ENCODE data around the gene HMCN2.
A peak's percentile ranks its signal among the peaks of the same experiment; 100 is the strongest.
"Not testable (repeated sequence)": the region's sequence is repeated elsewhere in the genome, so short reads cannot be mapped to it uniquely, and the experiment has no call there.

The HMCN2 gene

DNA sequence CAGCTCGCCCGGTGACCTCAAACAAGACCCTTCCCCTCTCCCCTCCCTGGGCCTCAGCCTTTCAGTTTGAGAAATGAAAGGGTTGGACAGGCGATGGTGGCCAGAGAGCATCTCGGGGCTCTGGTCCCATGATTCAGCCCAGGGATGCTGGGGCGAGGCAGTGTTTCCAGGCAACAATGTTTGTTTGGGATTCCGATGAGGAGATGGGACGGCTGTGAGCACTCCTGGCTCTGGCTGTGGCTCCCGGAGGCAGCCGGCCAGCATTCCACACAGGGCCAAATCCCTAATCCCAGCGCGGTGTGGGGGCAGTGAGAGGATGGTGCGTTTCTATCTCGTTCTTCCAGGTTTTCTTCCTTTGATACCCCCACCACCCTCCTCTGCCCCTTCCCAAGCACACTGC, 66.0 kb downstream of the HMCN2 start:
- no peak for DNase-seq

- no peak for DNase-seq
Observed at GRCh38 chr9:130332384-130332926, 66.9 kb downstream of the HMCN2 start.

GRCh38 chr9:130333041-130333711, 67.6 kb downstream of the HMCN2 start:
- no peak for DNase-seq

DNA sequence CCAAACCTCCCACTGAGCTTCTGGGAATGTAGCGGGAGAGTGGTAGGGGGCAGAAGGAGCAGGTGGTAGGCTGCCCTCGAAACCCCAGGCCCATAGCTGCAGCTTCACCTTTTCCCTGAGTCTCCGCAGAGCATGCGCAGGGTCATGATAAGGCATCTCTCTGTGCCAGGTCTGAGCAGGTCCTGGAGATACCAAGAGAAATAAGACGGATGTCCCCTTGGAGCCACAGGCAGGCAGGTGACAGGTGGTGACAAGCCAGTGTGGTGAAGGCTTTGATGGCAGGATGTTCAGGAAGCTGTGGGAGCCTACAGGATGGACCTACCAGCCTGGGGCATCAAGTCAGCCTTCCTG, 68.1 kb downstream of the HMCN2 start:
- DNase-seq, result no peak

DNA sequence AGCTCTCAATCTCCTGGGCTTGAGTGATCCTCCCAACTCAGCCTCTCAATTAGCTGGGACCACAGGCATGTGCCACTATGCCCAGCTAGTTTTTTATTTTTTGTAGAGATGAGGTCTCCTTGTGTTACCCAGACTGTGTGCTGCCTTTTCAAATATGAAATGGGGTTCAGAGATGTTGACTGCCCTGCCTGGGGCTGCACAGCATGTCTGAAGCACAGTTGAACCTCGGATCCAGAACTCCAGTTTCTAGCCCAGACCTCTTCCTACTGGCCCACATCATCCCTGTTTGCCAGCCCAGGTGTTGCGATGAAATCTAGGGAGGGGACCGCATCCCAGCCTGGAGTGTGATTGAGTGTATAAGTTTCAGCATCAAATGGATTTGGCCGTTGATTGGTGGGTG, 69.4 kb downstream of the HMCN2 start:
- no peak for DNase-seq

DNA sequence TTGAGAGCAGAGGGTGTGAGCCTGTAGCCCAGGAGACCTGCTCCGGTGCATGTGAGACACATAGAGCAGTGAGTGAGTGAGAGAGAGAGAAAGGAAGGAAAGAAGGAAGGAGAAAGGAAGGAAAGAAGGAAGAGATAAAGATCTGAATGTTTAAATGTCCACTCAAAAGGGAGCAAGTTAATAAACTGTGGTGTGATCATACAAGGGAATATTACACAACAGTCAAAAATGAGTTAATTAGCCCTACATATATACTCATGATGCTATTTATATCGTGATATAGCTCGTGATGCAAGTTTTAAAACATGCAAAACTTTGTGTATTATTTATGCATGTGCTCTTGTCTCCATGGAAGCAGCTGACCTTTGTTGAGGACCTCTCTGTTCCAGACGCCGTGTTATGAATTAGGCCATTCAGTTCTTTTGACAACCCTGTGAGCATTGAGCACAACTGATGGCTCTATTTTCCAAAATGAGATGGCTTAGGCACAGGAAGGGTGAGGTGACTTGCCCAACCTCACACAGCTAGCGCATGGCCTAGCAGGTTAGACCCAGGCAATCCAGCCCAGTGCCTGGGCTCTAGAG, 70.6 kb downstream of the HMCN2 start:
- no peak for DNase-seq

DNA sequence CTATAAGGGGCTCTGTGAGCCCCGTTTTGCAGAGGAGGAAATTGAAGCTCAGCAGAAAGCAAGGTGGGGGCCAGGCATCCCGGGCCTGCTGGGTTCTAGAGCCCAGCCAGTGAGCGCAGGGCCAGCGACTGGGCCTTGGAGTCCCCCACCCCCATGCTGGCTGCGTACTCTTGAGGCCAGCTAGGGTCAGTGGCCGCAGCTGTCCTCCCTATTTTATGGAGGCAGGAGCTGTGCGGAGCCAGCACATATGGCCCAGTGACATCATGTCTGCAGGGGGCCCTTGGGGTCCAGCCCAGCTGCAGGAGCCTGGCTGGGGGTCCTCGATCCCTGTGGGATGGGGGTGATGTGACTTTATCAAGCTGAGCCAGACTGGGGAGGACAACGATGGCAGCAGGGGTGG, 71.3 kb downstream of the HMCN2 start:
- no peak for DNase-seq

GRCh38 chr9:130337318-130337717, 71.8 kb downstream of the HMCN2 start:
- DNase-seq, result no peak

DNA sequence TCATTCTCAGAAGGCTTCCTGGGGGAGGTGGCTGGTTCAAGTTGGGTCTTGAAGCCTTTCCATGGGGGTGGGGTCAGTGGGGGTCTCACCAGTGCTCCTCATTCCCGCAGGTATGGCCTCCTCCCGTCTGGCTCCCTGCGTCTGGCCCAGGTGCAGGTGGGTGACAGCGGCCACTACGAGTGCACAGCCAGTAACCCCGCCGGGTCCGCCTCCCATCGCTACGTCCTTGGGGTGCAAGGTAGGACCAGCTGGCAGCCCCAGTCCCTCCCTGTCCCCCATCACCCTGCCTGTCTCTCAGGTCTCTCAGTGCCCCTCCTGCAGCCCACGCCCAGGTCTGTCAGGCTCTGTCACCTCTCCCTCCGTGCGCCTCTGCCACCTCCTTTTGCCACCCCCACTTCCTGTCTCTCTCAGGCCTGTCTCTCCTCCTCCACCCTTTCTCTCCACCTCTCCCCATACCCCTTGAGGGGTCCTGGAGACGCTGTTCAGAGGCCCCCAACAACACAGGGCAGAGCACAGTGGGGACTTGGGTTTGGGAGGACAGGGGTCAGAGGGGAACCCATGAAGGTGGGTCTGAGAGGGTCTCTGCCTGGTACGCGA, 72.3 kb downstream of the HMCN2 start:
- DNase-seq, result no peak

GRCh38 chr9:130338891-130339290, 73.3 kb downstream of the HMCN2 start:
- not testable (repeated sequence) for DNase-seq

- no peak for DNase-seq
Observed at GRCh38 chr9:130339306-130339705, 73.7 kb downstream of the HMCN2 start.

- DNase-seq, result no peak
Observed at GRCh38 chr9:130340011-130340410, 74.5 kb downstream of the HMCN2 start.

DNA sequence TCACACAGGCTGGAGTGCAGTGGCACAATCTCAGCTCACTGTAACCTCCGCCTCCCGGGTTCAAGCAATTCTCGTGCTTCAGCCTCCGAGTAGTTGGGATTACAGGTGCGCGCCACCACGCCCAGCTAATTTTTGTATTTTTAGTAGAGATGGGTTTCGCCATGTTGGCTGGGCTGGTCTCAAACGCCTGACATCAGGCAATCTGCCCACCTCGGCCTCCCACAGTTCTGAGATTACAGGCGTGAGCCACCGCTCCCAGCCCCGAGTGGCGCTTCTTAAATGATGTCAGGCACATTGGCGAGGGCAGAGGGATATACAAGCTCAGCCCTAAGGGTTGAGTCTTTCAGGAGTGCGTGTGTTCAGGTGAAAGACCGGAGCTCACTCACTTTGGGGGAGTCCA, 75.0 kb downstream of the HMCN2 start:
- DNase-seq, result not testable (repeated sequence)

DNA sequence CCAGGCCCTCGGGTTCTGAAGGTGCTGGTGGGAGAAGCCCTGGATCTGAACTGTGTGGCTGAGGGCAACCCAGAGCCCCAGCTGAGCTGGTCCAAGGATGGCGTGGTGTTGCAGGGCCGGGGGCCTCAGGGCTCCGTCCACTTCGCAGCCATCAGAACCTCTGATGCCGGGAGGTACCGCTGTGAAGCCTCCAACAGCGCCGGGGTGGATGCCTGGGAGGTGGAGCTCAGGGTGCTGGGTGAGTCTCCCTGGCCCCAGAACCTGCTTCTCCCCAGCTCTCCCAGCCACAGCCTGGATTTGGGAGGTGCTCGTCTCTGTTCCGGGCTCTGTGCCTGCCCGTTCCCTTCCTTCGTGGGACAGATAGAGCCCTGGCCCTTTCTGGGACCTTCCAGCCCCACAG, 75.6 kb downstream of the HMCN2 start:
- DNase-seq, result no peak

DNA sequence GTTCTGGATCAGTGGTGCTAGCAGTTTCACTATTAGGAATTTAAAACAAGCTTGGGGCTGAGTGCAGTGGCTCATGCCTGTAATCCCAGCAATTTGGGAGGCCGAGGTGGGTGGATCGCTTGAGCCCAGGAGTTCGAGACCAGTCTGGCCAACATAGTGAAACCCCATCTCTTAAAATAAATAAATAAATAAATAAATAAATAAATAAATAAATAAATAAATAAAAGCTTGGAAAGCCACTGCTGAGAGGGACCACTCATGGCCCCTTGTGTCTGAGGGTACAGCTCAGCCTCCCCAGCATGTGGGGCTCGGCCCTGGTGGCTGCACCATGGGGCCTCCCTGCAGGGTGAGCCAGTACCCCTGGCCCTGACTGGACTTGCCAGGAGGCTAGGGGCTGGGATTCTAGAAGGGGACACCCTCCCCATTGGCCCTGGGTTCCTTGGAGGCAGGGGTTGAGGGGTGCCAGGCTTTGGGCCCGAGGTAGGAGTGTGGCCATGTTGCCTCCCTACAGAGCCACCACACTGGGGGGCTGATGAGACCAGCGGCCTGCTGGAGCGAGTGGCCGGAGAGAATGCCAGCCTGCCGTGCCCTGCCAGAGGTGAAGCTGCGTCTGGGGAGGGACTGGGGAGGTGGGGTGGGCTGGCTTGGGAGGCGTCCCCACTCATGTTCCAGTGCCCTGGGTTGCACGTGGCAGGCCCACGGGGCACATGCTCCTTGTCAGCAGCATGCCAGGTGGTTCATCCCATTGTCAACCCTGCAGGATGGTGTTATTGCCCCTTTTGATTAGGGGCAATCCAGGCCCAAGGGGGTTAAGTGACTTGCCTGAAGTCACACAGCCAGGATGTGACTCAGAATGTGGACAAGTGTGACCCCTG, 76.5 kb downstream of the HMCN2 start:
- no peak for DNase-seq

DNA sequence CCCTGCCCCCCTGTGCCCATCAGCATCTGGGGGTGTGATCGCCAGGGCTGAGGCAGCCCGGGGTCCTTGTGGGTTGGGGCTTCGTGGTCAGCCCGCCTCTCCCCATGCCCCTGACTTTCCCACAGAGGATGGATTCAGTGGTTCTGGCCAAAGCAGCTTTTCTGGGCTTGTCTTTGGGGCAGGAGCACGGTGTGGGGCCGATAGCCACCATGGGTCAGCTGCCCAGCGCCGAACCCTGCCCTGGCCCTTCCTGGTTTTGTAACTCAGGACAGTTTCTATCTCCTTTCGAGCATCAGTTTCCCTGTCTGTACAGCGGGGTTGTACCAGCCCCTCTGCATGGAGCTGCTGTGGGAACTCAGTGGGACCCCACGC, 77.1 kb downstream of the HMCN2 start:
- no peak for DNase-seq

- DNase-seq, result peak; percentile 4
Observed at GRCh38 chr9:130343445-130343918, 77.9 kb downstream of the HMCN2 start.

GRCh38 chr9:130344366-130344765, 78.8 kb downstream of the HMCN2 start:
- no peak for DNase-seq

DNA sequence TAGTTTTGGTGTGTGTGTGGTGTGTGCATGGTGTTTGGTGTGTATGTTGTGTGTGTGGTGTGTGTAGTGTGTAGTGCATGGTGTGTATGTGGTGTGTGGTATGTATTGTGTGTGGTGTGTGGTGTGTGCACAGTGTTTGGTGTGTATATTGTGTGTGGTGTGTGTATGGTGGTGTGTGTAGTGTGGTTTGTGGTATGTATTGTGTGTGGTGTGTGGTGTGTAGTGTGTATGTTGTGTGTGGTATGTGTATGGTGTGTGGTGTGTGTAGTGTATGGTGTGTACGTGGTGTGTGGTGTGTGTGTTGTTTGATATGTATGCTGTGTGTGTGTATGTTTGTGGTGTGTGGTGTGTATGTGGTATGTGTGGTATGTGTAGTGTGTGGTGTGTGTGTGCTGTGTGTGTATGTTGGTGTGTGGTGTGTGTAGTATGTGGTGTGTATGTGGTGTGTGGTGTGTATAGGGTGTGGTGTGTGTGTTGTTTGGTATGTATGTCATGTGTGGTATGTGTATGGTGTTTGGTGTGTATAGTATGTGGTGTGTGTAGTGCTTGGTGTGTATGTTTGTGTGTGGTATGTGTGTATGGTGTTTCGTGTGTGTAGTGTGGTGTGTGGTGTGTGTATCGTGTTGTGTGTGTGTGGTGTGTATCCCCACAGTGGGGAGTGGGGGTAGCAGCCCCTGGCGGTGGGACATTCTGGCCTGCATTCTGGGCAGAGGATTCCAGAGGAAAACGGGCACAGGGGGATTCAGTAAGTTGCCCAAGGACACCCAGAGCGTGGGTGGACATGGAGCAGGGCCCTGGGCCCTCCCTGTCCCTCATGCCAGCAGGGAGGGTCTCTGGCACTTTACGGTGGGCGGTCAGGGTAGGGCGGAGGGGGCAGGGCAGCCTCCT, 79.7 kb downstream of the HMCN2 start:
- DNase-seq, result no peak

- no peak for DNase-seq
Observed at GRCh38 chr9:130345897-130346385, 80.4 kb downstream of the HMCN2 start.

GRCh38 chr9:130346431-130346830, 80.9 kb downstream of the HMCN2 start:
- DNase-seq, result no peak

- no peak for DNase-seq
Observed at GRCh38 chr9:130347036-130347435, 81.5 kb downstream of the HMCN2 start.

Data from NCI-H774 (cell line).